HG02981 (cell line): ENCODE results near the gene FLNC.

Source experiments
- ATAC-seq: cut with Tn5 transposase; IDR thresholded peaks from one replicate; pipeline ENCODE4 v1.9.1; 2021; ENCODE audit warnings: mild to moderate bottlenecking, moderate library complexity; ENCODE audit not compliant: unreplicated experiment

FLNC gene, protein sequence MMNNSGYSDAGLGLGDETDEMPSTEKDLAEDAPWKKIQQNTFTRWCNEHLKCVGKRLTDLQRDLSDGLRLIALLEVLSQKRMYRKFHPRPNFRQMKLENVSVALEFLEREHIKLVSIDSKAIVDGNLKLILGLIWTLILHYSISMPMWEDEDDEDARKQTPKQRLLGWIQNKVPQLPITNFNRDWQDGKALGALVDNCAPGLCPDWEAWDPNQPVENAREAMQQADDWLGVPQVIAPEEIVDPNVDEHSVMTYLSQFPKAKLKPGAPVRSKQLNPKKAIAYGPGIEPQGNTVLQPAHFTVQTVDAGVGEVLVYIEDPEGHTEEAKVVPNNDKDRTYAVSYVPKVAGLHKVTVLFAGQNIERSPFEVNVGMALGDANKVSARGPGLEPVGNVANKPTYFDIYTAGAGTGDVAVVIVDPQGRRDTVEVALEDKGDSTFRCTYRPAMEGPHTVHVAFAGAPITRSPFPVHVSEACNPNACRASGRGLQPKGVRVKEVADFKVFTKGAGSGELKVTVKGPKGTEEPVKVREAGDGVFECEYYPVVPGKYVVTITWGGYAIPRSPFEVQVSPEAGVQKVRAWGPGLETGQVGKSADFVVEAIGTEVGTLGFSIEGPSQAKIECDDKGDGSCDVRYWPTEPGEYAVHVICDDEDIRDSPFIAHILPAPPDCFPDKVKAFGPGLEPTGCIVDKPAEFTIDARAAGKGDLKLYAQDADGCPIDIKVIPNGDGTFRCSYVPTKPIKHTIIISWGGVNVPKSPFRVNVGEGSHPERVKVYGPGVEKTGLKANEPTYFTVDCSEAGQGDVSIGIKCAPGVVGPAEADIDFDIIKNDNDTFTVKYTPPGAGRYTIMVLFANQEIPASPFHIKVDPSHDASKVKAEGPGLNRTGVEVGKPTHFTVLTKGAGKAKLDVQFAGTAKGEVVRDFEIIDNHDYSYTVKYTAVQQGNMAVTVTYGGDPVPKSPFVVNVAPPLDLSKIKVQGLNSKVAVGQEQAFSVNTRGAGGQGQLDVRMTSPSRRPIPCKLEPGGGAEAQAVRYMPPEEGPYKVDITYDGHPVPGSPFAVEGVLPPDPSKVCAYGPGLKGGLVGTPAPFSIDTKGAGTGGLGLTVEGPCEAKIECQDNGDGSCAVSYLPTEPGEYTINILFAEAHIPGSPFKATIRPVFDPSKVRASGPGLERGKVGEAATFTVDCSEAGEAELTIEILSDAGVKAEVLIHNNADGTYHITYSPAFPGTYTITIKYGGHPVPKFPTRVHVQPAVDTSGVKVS (N-terminal part only)

DNA sequence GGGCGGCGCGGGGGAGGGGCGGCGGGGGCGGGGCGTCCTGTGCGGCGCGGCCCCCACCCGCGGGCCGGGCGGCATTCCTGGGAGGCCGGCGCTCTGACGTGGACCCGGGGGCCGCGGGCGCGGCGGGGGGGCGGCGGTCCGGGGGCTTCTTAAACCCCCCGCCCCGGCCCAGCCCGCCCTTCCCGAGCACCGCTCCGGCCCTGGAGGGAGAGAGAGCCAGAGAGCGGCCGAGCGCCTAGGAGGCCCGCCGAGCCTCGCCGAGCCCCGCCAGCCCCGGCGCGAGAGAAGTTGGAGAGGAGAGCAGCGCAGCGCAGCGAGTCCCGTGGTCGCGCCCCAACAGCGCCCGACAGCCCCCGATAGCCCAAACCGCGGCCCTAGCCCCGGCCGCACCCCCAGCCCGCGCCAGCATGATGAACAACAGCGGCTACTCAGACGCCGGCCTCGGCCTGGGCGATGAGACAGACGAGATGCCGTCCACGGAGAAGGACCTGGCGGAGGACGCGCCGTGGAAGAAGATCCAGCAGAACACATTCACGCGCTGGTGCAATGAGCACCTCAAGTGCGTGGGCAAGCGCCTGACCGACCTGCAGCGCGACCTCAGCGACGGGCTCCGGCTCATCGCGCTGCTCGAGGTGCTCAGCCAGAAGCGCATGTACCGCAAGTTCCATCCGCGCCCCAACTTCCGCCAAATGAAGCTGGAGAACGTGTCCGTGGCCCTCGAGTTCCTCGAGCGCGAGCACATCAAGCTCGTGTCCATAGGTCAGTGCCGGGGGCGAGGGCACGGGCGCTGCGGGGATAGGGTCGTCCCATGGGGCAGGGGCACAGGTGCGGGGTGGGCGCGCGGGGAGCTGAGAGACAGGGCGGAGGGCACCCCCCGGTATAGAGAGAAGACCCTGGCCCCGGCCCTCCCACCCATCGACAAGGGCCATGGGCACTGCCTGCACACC, at the start of gene FLNC:
FLNC (plus strand) TSS at position 176 of the 947 bp plus-strand sequence; CDS start at position 408, 232 bp downstream.
- ATAC-seq: no peak

DNA sequence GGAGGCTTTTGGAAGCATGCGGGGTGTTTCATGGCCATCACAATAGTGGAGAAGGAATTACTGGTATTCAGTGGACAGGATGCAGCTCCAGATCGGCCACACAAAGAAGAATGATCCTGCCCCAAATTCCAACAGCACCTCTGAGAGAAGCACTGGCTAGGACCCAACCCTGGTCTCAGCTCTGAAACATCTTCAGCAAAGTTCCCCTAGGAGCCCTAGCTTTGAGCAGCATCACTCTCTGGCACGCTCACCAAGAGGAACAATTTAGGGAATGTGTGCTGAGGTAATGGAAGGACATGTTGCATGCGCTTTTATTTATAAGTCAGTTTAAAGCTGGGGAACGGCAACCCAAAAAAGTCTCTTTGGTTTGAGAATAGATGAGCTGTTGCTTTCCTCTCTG, 49.1 kb upstream of the FLNC start:
- ATAC-seq: no peak

DNA sequence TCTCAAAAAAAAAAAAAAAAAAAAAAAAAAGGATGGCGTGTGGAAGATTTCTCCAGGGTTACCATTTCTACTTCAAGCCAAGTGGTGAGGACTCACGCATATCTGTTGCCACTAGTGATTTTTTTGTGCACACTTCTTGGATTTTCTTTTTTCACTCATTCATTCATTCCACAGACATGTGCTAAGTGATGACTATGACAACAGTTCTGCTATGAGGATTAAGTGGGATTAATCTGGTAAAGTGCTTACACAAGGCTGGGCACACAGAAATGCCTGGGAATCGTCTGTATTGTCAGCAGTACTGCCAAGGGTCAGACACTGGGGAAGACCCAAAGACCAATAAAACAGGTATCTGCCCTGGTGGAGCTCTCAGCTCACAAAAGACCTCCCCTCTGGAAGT, 48.4 kb upstream of the FLNC start:
- ATAC-seq: no peak

DNA sequence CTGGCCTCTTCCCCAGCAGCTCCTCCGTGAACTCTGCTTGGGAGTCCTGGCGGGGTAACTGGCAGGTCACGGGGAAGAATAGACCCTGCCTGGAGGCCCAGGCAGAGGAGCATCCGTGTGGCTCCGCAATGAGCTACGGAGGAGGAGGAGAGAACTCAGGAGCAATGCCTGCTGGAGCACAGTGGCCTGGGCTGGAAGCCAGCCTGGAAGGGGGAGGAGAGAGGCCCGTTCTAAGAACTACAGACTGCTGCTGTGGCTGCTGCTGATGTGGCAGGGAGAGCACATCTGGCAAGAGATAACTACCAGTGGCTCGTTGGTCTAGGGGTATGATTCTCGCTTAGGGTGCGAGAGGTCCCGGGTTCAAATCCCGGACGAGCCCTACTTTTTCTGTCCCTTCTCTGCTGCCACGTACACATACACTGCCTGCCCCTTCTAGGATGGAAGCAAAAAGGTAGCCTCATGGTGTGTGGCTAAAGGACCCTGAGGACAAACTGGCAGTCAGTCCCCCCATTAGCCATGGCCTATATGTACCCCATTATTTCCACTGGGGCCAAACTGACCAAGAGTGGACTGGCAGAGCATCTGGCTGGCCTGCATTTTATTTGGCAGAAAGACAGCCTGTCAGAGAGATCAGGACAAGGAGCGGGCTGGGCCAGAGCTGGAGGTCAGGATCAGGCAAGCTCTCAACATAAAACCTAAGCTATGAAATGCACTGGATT, 46.9 kb upstream of the FLNC start:
- no peak for ATAC-seq

DNA sequence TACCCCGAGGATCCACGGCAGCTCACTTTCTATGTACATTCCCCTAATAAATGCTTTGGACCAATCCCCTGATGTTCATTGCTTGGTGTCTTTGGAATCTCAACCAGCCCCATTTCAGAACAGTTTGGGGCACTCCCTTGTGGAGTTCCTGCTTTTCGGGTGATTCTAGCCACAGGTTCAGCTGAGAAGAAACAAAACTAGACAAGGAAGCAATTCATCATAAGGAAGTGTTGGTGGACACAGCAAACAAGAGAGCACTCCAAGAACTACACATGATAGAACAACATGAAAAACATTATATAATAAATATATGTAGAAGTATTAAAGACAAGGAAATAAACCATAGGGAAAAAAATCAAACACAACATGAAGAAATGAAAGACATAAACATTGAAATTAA, 44.5 kb upstream of the FLNC start:
- ATAC-seq: no peak

DNA sequence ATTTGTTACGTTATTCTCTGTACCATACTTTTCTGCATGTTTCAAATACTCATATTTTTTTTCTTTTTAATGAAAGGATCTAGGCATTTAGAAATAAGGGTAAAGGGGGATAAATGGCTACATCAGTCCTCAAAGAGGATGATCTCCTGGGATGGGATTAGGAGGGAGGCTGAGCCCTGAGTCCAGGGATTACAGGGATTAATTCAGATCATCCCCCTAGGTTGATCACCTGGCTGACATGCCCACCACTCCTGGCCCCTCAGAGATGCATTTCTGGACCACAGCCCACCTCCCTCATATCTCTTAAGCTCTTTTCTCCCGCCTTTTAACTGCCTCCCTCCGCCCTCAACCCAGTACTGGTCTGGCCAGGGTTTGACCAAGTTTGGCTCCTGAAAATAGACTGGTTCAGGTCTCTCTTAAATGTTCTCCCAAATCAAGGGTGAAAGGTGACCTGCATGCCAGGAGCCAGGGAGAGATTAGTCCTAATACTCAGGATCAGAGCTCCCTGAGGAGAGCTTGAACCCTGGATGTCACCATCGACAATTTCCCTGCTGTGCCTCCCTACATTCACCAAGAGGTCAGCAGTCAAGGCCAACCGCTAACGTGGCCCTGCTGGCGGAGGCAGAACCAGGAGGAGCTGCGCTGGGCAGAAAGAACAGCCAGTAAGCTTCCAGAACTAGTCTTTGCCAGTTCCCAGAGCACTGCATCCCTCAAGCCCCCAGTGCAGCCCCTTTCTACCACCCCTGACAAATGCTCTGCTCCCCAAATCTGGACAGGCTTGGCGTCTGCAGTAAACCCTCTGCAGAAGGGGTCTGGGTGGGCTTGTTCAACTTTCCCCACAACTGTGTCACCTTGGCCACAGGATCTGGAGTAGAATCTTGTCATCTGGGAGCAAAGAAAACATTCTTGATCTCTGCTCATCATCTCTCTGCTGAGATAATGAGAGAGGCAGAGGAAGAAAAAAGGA, 41.5 kb upstream of the FLNC start:
- no peak for ATAC-seq

DNA sequence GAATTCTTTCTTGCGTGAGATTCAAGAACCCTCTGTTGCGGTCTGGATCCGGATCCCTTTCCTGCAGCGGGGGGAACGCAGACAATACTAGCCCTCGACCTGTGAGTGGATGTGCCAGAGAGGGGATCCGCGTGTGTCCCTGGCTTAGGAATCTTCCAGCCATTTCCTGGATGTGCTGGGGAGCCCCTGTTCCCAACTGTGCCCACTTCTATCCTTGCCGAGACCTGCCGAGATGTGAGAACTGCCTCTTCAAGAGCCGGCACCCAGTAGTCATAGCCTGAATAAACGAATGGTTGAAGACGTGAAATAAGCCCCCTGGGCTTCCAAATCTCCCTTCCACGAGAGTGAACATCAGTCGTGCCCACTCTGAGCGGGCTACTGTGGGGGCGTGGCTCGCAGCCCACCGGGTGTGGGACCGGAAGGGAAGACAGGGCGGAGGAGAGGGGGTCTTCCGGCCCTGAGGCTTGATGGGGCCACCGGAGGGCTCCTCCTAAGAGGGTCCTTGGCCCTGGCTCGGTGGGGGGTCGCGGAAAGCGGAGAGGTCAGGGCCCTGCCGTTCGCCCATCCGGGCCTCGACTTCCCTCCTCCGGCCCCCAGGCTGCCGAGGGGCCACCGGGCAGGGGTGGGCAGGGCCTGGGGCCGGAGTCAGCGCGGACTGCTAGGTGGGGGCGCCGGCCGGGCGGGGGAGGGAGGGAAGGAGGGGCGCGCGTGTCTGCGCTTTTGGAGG, 39.7 kb upstream of the FLNC start:
- ATAC-seq: peak; percentile 9

DNA sequence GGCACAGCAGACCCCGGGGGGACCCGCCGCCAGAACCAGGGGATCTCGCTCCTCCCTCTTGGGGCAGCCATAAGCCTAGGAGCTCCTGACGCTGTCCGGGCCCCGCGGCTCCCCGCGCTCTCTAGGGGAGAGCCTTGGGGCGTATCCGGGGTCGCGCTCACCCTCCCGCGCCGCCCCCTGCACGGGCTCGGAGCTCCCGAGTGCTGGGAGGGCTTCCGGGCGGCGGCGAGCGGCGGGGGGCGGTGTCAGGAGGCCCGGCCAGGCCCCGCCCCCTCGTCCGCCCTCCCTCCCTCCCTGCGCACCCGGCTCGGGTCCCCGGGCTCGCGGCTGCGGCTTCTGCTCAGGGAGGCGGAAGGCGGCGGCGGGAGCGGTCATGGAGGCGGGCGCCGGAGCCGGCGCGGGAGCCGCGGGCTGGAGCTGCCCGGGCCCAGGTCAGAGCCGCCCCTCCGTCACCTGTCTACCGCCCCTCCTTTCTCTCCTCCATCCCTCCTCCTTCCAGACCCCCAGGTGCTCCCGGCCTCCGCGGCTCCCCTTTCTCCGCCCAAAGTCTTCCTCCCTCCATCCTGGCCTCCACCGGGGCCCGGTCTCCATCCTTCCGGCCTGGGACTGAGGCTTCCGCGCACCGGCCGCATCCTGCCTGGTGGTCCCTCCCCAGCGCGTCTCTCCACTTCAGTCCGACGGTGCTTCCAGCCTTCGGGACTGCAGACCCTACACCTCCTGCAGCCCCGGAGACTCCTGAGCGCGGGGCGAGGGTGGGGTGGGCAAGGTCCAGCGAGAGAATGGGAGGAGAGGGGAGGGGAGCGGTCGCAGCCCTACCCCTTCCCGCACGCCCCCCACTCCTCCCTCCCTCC, 38.9 kb upstream of the FLNC start, which contains the start of gene CCDC136:
CCDC136 (plus strand) TSS at position 848 of the 851 bp plus-strand sequence. CDS start 444 bp downstream, outside the sequence.
- peak; percentile 75 for ATAC-seq

DNA sequence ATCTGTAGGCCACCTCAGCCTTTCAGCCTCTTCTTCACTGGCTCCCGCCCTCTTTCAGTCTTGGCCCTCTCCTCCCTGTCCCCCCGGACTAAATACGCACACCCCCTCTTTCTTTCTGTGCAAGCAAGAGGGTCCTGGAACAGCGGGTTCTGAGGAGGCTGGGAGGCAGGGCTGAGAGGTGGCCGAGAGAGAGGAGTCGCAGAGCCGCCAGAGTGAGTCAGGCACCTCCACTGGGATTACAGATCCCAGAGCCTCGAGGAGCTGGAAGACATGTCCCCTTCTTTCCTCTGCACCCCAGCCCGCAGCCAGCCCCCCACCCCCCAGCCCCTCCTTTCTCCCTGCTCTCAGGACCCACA, 38.3 kb upstream of the FLNC start:
- no peak for ATAC-seq

DNA sequence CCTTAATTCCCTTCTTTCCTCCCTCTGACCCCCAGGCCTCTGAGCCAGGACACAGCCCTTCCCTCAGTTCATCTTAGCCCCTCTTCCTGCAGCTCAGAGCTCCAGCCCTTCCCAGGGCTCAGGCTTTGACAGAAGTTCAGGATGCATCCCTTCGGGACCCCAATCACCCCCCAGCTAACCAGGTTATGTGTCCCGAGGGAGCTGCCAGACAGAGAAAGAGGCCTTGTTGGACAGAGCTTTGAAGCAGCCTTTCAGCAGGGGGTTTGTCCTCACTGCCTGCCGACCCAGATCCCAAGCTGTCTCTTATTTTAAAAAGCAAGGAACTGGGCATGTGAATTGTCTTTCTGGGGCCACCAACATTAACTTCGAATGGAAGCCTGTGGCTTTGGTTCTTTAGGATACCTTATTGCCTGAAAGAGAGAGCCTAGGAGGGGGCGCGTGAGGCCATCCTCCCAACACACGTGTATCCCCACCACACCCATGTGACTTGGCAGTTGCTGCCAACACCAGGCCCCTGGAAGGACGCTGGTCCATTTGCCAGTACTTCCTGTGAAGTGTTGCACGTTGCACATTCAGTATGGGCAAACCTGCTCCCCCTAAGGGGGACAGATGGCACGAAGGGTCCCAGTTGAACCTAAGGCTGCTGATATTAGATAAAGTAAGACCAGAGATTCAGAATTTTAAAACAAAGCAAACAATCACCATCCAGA, 37.6 kb upstream of the FLNC start:
- ATAC-seq: no peak

DNA sequence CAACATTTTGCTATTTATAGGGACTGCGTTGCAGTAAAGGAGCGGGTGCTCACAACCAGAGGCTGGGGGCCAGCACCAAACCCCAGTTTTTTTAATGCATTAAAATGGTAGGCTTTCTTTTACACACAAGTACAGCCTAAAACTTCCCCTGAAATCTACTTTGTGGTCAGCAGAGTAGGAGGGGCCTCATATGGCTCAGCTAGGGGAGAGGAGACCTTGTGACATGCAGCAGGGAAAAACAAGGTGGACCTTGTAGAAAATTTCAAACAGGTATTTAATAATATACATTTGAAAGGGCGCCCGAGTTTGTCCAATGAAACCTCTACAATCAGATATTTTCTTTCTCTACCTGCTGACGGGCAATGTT, 37.0 kb upstream of the FLNC start:
- ATAC-seq: no peak

DNA sequence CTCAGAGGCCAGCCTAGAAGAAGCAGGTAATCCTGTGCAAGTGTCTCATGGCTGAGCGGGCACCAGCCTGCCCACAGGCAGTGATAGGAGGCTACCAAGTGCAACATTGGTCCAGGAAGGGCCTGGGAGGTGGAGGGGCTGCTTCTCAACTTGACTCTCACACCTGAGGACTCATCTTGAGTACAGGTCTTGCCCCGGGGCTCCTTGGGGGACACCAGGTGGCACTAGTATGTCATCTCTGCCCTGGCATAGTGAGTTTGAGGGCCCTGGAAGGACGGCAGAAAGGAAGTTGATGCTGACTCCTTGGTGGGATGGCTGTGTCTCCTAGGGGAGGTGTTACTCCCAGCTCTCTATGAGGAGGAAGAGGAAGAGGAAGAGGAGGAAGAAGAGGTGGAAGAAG, 36.2 kb upstream of the FLNC start:
- ATAC-seq: no peak

DNA sequence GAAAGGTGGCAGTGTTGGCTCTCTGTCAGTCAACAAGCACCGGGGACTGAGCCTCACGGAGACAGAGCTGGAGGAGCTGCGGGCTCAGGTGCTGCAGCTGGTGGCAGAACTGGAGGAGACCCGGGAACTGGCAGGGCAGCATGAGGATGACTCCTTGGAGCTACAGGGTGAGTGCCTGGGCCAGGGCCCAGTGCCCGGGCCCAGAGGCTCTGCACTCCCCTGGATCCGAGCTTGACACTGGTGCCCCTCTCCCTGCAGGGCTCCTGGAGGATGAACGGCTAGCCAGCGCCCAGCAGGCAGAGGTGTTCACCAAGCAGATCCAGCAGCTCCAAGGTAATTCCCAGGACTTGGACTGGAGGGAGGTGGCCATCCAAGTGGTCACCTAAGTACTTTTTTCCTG, 35.8 kb upstream of the FLNC start:
- ATAC-seq: no peak

DNA sequence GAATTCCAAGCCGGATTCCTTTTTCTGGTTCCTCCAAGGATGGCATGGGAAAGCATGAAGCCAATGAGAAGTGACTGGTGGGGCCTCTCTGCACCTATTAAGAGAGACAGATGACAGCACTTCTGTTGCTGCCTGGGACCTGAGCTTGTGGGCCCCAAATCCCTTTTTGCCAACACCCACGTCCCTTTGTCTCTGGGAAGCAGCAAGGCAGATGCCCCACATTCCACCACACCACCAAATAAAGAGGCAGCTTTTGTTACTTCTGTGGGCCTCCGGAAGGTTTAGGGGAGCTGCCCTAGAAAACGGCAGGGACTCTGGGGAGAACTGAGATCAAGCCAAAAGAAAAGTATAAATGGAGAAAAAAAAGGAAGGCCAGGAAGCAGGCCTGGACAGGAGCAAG, 35.1 kb upstream of the FLNC start:
- no peak for ATAC-seq

DNA sequence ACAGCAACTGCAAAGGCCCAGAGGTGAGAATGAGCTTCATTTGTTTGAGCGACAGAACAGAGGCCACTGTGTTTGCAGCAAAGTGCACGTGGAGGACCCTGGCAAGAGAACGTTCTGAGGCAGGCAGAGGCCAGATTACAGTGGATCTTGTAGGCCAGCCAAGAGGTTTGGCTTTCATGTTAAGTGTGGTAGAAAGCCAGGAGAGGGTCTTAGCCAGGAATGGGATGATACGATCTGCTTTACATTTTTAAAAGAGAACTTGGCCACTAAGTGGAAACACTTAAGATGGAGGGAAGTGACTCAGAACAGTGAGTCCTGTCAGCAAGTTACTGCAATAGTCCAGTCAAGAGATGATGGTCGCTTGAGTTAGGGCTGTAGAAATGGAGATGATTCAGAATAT, 33.9 kb upstream of the FLNC start:
- ATAC-seq: no peak

DNA sequence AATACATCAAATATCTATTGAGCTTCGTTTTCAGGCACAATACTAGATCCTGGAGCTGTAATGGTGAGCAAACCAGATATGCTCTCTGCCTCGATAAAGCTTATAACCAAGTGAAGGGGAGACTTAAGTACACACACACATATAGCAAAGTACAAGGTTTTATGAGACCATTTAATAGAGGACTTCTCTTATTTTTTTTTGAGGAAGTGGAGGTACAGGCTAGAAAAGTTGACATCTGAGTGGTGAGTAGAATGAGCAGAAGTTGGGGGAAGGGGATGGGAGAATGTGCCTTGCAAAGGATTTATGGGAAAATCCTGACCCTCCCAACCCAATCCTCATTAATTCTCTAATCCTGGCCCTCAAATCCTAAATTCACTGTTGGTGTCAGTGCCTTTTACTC, 30.8 kb upstream of the FLNC start:
- ATAC-seq: no peak
